Stimulated activated CD4-positive, alpha-beta T cell treated with anti-CD3 and anti-CD28 coated beads, Interleukin-1b, Interleukin-23, amount 100 ng/mL, for 24 hours (primary cell): ENCODE measurements around the gene BRPF1.

ENCODE experiments used
- DNase-seq, 4 experiments: peaks; one replicate each; pipeline ENCODE4 v3.0.0-alpha.2; 2020; ENCODE audit warnings: low read depth in 4 of 4, low spot score in 1 of 4

Gene BRPF1

DNA sequence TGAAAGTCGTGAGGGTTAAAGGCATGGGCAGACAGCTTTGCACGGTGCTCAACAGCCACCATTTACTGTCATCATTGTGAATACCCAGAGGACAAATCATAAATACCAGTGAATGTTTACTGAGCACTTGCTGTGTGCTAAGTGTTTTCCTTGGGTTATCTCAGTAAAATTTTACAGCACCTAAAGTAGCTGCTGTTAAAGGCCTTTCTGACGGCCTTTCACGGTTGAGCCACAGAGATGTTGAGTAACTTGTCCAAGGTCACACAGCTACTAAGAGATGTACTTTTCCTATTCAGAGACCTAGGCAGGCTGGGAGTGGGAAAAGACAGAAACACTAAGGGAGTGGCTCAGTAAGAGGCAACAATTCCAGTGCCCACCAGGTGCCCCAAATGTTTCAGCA is 28.3 kb upstream of the BRPF1 start:
- DNase-seq, result no peak

- DNase-seq, result no peak
These were observed 27.7 kb upstream of the BRPF1 start, which contains the start of gene CPNE9 for GRCh38 chr3:9703736-9704346. CPNE9 (plus strand) TSS chr3:9703833; CDS start chr3:9703997, 164 bp downstream.

GRCh38 chr3:9704347-9705322 is 26.9 kb upstream of the BRPF1 start:
- no peak for DNase-seq

- DNase-seq, result no peak
These were observed 21.3 kb upstream of the BRPF1 start for GRCh38 chr3:9710174-9710739.

GRCh38 chr3:9712415-9712814 is 19.1 kb upstream of the BRPF1 start:
- DNase-seq, result no peak

DNA sequence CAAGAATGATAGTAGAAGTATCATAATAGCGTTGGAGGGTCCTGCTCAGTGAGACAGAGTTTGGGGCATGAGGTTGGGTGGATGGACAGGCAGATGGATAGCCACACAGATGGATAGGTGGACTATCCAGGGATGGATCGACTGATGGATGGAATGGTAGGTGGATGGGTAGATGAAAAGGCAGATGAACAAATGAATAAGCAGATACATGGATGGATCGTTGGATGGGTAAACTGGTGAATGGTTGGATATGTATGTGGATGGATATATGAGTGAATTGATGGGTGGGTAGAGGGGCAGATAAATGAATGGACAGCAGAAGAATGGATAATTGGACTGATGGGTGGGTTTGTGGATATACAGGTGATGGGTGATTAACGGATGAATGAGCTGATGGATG is 18.4 kb upstream of the BRPF1 start:
- no peak for DNase-seq

DNA sequence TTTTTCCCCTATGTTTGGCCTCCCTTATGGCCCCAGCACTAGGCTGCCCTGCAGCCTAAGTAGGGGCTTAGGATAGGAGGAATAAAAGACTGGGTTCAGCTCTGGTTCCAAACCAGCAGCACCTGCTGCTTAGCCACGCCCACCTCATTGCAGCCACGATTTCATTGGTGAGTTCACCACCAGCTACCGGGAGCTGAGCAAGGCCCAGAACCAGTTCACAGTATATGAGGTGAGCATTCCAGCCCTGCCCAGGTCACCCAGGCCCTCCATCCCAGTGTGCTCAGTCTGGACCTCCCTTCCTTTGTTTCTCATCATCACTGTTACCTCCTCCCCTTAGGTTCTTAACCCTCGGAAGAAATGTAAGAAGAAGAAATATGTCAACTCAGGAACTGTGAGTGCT is 16.4 kb upstream of the BRPF1 start:
- no peak for DNase-seq

- peak in 1 of 4 experiments; percentile 8 for DNase-seq
These were observed 15.6 kb upstream of the BRPF1 start for GRCh38 chr3:9715764-9716437.

- DNase-seq, result no peak
These were observed 14.6 kb upstream of the BRPF1 start for GRCh38 chr3:9716801-9717555.

- DNase-seq, result no peak
These were observed 14.0 kb upstream of the BRPF1 start for GRCh38 chr3:9717563-9717962.

GRCh38 chr3:9718118-9718517 is 13.4 kb upstream of the BRPF1 start:
- no peak for DNase-seq

DNA sequence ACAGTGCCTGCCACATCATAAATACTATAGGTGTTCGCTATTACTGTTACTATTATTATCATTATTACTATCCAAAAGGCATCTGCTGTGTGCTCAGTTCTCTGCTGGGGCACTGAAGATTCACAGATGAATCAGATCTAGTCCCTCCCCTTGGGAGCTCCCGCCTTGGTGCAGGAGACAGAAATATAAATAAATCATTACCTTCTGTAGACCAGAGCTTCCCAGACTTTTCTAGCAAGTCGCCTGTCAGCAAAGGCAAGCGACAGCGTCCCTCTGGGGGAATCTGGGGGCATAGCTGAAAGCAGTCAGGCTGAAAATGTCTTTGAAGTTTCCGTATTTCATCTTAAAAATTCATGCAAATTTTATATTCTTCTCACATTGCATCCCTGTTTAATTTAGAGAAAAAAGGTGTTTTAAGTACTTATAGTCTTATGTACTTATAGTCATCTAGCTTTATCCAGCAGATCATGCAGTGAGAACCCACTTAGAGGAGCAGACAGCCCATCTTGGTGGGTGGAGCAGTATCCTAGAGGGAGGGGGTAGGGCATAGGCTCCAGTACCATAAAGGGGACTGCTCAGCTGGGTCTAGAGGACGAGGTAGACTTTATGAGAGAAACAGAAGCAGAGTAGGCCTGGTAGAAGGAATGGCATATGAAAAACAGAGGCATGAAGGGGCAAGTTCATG is 10.4 kb upstream of the BRPF1 start:
- DNase-seq, result no peak

DNA sequence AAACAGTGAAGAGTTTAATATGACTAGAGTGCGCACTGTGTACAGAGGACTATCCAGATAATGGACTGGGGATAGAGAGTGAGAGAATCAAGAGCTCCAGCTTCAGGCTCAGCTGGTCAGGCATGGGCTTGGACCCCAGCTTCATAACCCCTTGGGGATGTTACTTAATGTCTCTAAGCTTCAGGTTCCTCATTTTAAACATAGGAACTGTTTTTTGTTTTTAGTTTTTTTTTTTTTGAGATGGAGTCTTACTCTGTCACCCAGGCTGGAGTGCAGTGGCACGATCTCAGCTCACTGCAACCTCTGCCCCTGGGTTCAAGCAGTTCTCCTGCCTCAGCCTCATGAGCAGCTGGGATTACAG is 9.9 kb upstream of the BRPF1 start:
- DNase-seq, result no peak

DNA sequence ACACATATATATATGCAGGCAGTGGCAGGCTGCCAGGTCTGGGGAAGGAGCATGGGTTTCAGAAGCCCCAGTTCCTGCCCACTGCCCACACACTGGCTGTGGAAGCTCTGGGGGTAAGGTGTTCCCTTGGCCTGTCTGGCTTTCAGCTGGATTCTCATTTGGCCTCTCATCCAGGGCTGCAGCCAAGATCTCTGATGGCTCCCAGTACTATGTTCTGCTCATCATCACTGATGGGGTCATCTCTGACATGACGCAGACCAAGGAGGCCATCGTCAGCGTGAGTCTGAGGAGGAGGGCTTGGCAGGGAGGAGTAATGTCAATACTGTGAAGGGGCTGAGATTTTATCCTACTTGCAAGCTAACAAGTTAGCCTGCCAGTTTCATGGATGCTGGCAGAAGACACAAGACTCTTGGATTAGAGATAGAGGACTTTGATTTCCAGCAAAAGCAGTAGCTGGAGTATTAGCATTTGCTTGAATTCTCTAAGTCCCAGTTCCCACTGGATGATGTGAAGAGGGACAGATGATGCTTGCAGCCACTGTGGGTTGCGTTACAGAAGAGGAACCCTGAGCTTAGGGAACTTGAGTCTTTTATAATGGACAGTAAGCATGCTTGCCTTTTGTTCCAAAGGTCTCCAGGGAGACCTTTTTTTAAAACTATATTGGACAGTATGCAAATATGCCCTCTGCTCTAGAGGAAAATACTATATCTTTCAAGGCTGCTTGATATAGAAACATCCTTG is 5.6 kb upstream of the BRPF1 start:
- DNase-seq, result no peak

GRCh38 chr3:9727041-9727595 is 4.4 kb upstream of the BRPF1 start:
- peak in 2 of 4 experiments; percentile 11 to 33 for DNase-seq

DNA sequence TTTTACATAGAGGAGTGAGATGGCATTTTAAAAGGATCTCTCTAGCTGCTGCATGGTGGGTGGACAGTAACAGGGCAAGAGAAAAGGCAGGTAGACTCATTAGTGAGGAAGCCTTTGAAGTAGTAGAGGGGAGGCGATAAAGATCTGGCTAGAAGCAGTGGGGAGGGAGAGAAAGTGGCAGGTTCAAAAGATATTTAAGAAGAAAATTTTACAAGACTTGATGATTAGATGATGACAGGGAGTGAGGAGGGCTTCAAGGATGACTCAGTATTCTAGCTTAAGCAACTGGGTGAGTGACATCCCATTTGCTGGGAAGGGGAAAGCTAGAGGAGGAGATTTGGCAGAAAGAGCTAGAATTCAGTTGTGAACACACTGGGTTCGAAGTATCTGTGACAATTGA is 3.8 kb upstream of the BRPF1 start:
- DNase-seq, result no peak

- no peak for DNase-seq
These were observed 2.1 kb upstream of the BRPF1 start for GRCh38 chr3:9729419-9729818.

DNA sequence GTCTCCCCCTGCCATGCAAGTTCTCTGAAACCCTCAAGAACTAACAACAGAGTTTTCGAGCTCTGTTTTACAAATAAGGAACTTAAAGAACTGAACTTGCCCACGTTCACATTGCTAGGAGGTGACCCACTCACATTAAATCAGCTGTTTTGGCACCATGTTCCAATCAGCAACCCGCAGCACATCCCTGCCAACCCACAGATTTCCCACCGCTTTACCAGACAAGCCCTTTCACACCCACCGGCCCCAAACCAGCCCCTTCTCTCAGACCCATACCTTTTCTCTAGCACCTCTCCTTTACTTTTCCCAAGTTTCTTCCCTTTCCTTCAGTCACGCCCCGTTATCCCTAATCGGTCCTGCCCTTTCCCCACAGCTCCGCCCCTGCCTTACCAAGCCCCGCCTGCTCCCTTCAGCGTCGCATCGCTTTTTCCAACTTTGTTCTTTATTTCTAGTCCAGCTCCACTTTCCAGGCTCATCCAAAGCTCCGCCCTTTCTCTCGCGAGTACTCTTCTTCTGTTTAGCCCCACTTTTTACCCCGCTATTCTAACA is 804 bp upstream of the BRPF1 start:
- no peak for DNase-seq
